OCI-LY3 (cell line): ENCODE measurements around the gene PAPSS1.

Source experiments
- H2AFZ ChIP-seq: fragments of 200-600, 300-600 bp; shearing (Covaris generic); 2 replicates; pipeline ENCODE4 v1.6.0; 2014; ENCODE audit warnings: antibody characterized with exemption, low read depth, low read length
- H3K27ac ChIP-seq: fragments of 200-600, 300-600 bp; sonication (generic); 2 replicates; pipeline ENCODE4 v1.5.1; 2014; ENCODE audit warnings: mild to moderate bottlenecking, low read length, moderate library complexity, mixed read lengths
- H3K27me3 ChIP-seq: fragments of 200-600, 300-600 bp; sonication (generic); 2 replicates; pipeline ENCODE4 v1.6.1; 2014; ENCODE audit warnings: low read depth, low read length, mixed read lengths
- H3K36me3 ChIP-seq: fragments of 200-600, 300-600 bp; sonication (generic); replicated peaks from 2 replicates; pipeline ENCODE3; 2014; ENCODE audit warnings: low read depth, low read length, mixed read lengths
- H3K4me1 ChIP-seq: fragments of 300-600, 200-600 bp; sonication (generic); 2 replicates; pipeline ENCODE4 v1.6.1; 2014; ENCODE audit warnings: low read length, mixed read lengths
- H3K4me2 ChIP-seq: fragments of 200-600, 300-600 bp; sonication (generic); 2 replicates; pipeline ENCODE4 v1.6.1; 2014; ENCODE audit warnings: low read length, mixed read lengths
- H3K4me3 ChIP-seq: fragments of 300-600, 200-600 bp; sonication (generic); 2 replicates; pipeline ENCODE4 v1.5.1; 2014; ENCODE audit warnings: antibody characterized with exemption, mild to moderate bottlenecking, low read length, moderate library complexity
- H3K79me2 ChIP-seq: fragments of 300-600, 200-600 bp; shearing (Covaris generic); 2 replicates; pipeline ENCODE4 v1.6.1; 2014; ENCODE audit warnings: mild to moderate bottlenecking, low read length, mixed read lengths
- H3K9ac ChIP-seq: fragments of 300-600, 200-600 bp; shearing (Covaris generic); 2 replicates; pipeline ENCODE4 v1.6.0; 2014; ENCODE audit warnings: mild to moderate bottlenecking, low read length, moderate library complexity
- H3K9me3 ChIP-seq: fragments of 200-600, 300-600 bp; shearing (Covaris generic); 2 replicates; pipeline ENCODE4 v1.6.1; 2014; ENCODE audit warnings: low read length, mixed read lengths; ENCODE audit not compliant: insufficient read depth
- H4K20me1 ChIP-seq: fragments of 200-600, 300-600 bp; sonication (generic); 2 replicates; pipeline ENCODE4 v1.6.1; 2016; ENCODE audit warnings: low read length, mixed read lengths; ENCODE audit not compliant: insufficient read depth
- EZH2phosphoT487 ChIP-seq: fragments of 200-600 bp; shearing (Covaris generic); IDR thresholded peaks from 2 replicates; pipeline ENCODE4 v1.6.1; 2018; ENCODE audit warnings: antibody characterized with exemption, mixed run types, low read depth
- TF ChIP-seq, protein P1 (sequence below): fragments of 200-600, 300-600 bp; sonication (generic); IDR thresholded peaks from 2 replicates; pipeline ENCODE4 v1.5.1; 2014; ENCODE audit warnings: antibody characterized with exemption, low read length, low read depth

The PAPSS1 gene

DNA sequence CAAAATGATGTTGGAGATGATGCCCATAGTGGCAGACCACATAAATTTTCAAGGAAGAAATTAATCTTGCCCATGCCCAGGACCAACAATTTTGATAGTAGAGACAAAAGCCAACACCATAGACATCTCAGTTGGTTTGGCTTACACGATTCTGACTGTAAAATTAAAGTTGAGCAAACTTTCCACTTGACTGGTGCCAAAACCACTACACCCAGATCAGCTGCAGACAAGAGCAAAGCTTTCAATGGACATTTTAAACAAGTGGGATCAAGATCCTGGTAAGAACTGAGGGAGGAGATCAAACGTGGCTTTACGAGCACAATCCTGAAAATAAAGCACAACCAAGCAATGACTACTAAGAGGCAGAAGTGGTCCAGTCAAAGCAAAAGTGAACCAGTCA is 90.7 kb downstream of the PAPSS1 start:
- Histone ChIP-seq H3K36me3 (peaks cover 11% of the 10 kb centered on the region), H3K27me3 (no peaks in the 10 kb centered on the region), H3K79me2 (no peaks in the 10 kb centered on the region), H3K4me3 (no peak overlapping the region), H3K9me3 (no peaks in the 10 kb centered on the region), H3K27ac (no peak overlapping the region), H4K20me1 (no peaks in the 10 kb centered on the region), H3K9ac (no peak overlapping the region), H3K4me1 (no peaks in the 10 kb centered on the region), H3K4me2 (no peak overlapping the region), H2AFZ (no peak overlapping the region)
- no peak for TF ChIP-seq EZH2phosphoT487
- TF ChIP-seq, protein P1, sequence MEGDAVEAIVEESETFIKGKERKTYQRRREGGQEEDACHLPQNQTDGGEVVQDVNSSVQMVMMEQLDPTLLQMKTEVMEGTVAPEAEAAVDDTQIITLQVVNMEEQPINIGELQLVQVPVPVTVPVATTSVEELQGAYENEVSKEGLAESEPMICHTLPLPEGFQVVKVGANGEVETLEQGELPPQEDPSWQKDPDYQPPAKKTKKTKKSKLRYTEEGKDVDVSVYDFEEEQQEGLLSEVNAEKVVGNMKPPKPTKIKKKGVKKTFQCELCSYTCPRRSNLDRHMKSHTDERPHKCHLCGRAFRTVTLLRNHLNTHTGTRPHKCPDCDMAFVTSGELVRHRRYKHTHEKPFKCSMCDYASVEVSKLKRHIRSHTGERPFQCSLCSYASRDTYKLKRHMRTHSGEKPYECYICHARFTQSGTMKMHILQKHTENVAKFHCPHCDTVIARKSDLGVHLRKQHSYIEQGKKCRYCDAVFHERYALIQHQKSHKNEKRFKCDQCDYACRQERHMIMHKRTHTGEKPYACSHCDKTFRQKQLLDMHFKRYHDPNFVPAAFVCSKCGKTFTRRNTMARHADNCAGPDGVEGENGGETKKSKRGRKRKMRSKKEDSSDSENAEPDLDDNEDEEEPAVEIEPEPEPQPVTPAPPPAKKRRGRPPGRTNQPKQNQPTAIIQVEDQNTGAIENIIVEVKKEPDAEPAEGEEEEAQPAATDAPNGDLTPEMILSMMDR = no peak

DNA sequence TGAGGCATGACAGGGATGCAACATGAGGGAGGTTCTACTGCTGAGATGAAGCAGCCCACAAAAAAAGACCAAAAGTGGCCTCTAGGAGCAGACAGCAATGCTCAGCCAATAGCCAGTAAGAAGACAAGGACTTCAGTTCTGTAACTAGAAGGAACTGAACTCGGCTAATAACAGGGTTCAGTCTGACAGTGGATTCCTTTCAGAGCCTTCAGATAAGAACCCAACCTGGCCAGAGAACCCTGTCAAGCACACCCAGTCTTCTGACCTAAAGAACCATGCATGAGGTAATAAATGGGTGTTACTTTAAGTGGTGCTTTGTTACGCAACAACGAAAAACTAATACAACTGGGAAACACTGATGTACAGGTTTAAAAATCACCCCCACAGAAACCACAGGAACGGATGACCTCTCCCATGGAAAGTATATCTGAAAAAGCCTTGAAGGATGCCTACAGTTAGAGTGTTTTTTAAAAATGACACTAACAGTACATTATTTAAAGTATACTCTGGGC is 94.6 kb downstream of the PAPSS1 start:
- H3K27ac ChIP-seq = no peak overlapping the region
- H3K79me2 ChIP-seq = no peaks in the 10 kb centered on the region
- no peak for TF ChIP-seq EZH2phosphoT487
- TF ChIP-seq, protein P1 = no peak

DNA sequence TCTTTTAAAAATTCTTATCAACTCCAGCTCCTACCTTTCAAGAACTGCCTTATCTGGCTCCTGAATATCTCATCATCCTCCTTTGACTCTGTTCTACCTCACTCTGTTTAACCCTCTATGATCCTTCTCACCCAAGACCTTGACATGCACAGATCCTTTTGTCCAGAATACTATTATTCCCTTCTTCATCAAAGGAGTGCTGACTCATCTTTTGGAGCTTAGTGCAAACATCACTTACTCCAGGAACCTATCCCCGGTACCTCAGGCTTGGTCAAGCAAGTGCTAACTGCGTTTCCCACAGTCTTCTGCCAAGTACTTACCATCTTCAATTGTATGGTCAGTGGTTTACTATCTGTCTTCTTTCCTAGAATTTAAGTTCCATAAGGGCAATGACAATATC is 96.0 kb downstream of the PAPSS1 start:
- Histone ChIP-seq H3K79me2 (no peaks in the 10 kb centered on the region), H3K27ac (no peak overlapping the region), H3K36me3 (peaks cover 10% of the 10 kb centered on the region), H3K4me2 (no peak overlapping the region), H3K9ac (no peak overlapping the region), H3K27me3 (no peaks in the 10 kb centered on the region), H2AFZ (no peak overlapping the region), H3K4me1 (no peaks in the 10 kb centered on the region), H4K20me1 (no peaks in the 10 kb centered on the region), H3K4me3 (no peak overlapping the region), H3K9me3 (no peaks in the 10 kb centered on the region)
- no peak for TF ChIP-seq EZH2phosphoT487
- TF ChIP-seq, protein P1 = no peak

More for the DNA sequence above, 94.6 kb downstream of the PAPSS1 start:
- no peaks in the 10 kb centered on the region for H3K9me3 ChIP-seq
- H2AFZ ChIP-seq = no peak overlapping the region
- no peaks in the 10 kb centered on the region for H3K27me3 ChIP-seq
- no peak overlapping the region for H3K4me2 ChIP-seq
- H3K36me3 ChIP-seq = peaks cover 13% of the 10 kb centered on the region
- no peaks in the 10 kb centered on the region for H3K4me1 ChIP-seq
- H3K9ac ChIP-seq = no peak overlapping the region
- no peaks in the 10 kb centered on the region for H4K20me1 ChIP-seq
- H3K4me3 ChIP-seq = no peak overlapping the region

DNA sequence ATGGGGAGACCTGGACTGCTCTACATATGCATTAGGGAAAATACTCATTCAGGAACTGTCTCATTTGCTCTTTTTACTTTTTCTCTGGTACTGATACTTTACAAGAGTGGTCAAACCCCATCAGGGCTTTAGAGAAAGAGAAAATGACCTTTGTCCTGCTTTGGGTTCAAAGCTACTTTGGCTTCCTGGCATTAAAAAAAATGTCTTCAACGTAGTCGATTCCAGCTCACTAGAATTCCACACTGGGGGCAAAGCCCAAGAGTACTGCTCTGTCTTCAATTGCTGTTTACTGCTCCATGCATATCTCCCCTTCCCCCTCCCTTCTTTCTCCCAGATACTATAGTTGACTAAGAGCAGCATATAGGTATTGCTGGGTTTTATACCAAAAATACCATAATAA is 98.0 kb downstream of the PAPSS1 start:
- no peaks in the 10 kb centered on the region for H3K27me3 ChIP-seq
- no peaks in the 10 kb centered on the region for H3K9me3 ChIP-seq
- TF ChIP-seq EZH2phosphoT487 = no peak
- TF ChIP-seq, protein P1 = no peak
- peaks cover 10% of the 10 kb centered on the region for H3K36me3 ChIP-seq
- no peak overlapping the region for H3K4me2 ChIP-seq
- no peak overlapping the region for H2AFZ ChIP-seq
- no peaks in the 10 kb centered on the region for H4K20me1 ChIP-seq
- H3K79me2 ChIP-seq = no peaks in the 10 kb centered on the region
- H3K4me3 ChIP-seq = no peak overlapping the region
- H3K9ac ChIP-seq = no peak overlapping the region
- no peak overlapping the region for H3K27ac ChIP-seq
- H3K4me1 ChIP-seq = no peaks in the 10 kb centered on the region
